ENCODE results near the gene PPARG. TPM values are rescaled to one million over a fixed set of nuclear protein-coding genes. Genes with fewer than 3 reads are reported as not detected.

PPARG gene
- total and polyA plus RNA-seq, 2 donors = 18.6 to 62.9 TPM

DNA sequence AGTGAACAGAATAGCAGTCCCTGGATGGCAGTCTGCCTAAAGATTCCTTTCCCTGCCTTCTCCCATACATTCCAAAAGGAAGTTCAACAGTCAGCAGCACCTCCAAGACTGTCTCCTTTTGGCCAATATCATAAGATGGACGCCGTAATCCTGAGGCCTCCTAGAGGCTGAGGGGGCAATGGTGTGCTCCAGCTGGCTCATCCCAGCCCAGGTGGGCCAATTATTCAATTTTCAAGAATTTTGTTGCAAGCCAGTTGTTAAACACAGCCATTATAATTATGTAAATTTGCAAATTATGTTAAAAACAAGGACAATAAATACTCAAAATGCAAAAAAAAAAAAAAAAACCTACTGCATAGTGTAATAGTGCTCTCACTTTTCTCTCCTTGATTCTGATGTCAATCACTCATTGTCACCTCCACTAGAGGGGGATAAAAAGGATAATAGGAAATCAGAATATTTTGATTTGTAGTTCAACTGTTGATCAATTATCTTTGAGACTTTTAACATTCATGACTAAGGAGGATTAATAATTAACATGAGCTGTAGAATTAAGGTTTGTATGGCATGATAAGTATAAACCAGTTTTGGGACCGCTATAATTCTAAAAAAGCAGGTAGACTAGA is 40.1 kb downstream of the PPARG start:
- no peak for DNase-seq (ENCODE audit: extremely low spot score)
- no peak overlapping the region for H3K4me3 ChIP-seq (ENCODE audit: low read depth, low read length)
- 66% methylated on average over 3 of the region's 3 CpGs for WGBS
- no peak overlapping the region for H3K27ac ChIP-seq (ENCODE audit: low read depth)
- no peaks in the 10 kb centered on the region for H3K4me1 ChIP-seq (ENCODE audit: insufficient read depth)
- no peaks in the 10 kb centered on the region for H3K36me3 ChIP-seq (ENCODE audit: insufficient read depth)

DNA sequence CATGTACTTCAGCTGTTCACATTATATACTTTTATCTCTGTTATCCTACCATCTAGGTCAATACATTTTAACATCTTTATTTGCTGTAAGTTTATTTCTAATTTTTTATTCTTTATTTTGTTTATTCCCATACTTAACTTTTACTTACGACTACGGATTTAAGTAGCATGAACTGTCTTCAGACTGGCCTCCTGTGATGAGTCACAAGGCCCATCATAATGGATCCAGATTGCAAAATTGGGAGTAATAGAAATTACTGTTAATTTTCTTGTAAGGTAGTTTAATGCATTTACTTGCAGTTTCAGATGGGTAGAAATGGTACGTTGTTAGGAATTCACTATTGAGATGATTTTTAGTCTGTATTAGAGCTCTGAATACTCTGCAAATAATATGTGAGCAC is 45.9 kb downstream of the PPARG start:
- DNase-seq (ENCODE audit: extremely low spot score) = no peak
- WGBS = 83% methylated on average over 3 of the region's 3 CpGs
- Histone ChIP-seq H3K4me1 (ENCODE audit: insufficient read depth) (no peaks in the 10 kb centered on the region), H3K36me3 (ENCODE audit: insufficient read depth) (peaks cover 2% of the 10 kb centered on the region), H3K4me3 (ENCODE audit: low read depth, low read length) (no peak overlapping the region), H3K27ac (ENCODE audit: low read depth) (no peak overlapping the region)

DNA sequence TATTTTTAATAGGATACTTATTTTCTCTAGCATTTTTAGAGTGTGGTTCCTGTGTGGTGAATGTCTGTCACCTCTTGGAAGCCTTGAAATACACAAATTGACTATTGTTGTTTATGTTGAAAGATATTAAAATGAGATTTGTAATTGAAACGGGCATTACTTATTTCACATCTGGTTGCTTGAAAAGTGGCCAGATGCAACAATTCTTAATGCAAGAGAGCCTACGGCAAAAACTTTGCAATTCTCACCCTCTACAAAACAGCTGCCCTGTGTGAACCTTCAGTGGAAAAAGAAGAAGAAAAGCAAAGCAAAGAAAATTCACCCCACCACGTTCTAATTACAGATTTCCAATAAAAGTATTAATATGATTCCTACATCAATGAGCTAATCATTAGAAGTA is 46.6 kb downstream of the PPARG start:
- DNase-seq (ENCODE audit: extremely low spot score) = no peak
- Histone ChIP-seq H3K27ac (ENCODE audit: low read depth) (no peak overlapping the region), H3K4me1 (ENCODE audit: insufficient read depth) (no peaks in the 10 kb centered on the region), H3K4me3 (ENCODE audit: low read depth, low read length) (no peak overlapping the region), H3K36me3 (ENCODE audit: insufficient read depth) (peaks cover 2% of the 10 kb centered on the region)
- 73% methylated on average over 3 of the region's 3 CpGs for WGBS

DNA sequence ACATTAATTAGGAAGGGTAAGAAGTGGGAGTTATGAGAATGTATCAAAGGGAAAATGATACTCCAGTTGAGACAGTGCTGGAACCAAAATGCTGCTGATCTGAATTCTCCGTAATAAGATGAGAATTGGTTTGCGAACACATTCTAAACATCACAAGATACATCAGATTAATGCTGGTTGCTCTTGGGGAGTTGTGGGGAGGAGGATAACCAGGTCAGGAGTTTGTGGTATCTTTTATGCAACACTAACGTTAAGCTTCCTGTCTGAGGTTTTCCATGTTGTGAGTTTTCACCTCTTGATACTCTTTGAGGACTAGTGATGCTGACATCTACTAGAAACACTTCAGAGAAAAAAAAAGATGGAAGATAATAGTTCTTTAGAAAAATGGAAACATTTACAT is 47.2 kb downstream of the PPARG start:
- no peak for DNase-seq (ENCODE audit: extremely low spot score)
- Histone ChIP-seq H3K36me3 (ENCODE audit: insufficient read depth) (peaks cover 2% of the 10 kb centered on the region), H3K4me1 (ENCODE audit: insufficient read depth) (no peaks in the 10 kb centered on the region), H3K27ac (ENCODE audit: low read depth) (no peak overlapping the region), H3K4me3 (ENCODE audit: low read depth, low read length) (no peak overlapping the region)
- WGBS = 67% methylated on average over 3 of the region's 3 CpGs

DNA sequence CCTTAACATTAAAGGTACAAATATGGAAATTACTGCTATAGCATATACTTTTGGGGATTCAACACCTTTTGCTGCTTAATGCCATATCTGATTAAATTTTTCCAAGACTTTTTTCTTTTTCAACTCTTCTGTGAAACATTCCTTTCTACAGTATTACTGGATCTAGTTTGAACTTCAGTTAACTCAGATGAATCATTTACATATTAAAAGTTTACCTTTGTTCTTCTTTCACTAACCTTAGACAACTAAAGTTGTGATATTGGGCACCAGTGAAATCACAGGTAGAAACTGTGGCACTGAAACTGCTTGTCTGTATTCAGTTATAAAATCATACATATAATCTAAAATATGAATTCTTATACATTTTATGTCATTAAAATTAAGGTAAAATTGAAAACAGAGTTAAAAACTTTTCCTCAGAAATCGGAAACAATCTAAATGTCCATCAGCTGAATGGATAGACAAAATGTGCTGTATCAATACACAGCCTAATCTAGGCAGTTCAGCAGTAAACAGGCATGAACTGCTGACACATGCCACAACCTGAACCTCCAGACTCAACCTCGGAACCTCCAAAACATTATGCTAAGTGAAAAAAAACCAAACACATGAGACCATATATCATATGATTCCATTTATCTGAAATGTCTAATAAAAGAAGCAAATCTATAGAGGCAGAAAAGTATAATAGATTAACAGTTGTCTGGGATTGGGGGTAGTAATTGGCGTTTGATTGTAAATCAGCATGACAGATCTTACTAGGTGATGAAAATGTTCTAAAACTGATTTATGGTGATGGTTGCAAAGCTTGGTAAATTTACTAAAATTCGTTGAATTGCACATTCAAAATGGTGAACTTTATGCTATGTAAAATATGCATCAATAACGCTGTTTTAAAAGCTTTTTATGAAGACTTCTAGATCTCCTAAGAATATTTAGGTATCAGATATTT is 50.0 kb downstream of the PPARG start:
- DNase-seq (ENCODE audit: extremely low spot score) = no peak
- Histone ChIP-seq H3K4me3 (ENCODE audit: low read depth, low read length) (no peak overlapping the region), H3K27ac (ENCODE audit: low read depth) (no peak overlapping the region), H3K4me1 (ENCODE audit: insufficient read depth) (no peaks in the 10 kb centered on the region), H3K36me3 (ENCODE audit: insufficient read depth) (peaks cover 2% of the 10 kb centered on the region)
- 73% methylated on average over 5 of the region's 5 CpGs for WGBS

- 81% methylated on average over 5 of the region's 5 CpGs for whole genome bisulfite sequencing
- DNase-seq (ENCODE audit: extremely low spot score) = no peak
- no peak overlapping the region for H3K27ac ChIP-seq (ENCODE audit: low read depth)
- H3K4me3 ChIP-seq (ENCODE audit: low read depth, low read length) = no peak overlapping the region
- no peaks in the 10 kb centered on the region for H3K4me1 ChIP-seq (ENCODE audit: insufficient read depth)
- H3K36me3 ChIP-seq (ENCODE audit: insufficient read depth) = peaks cover 2% of the 10 kb centered on the region
These were observed 51.0 kb downstream of the PPARG start for GRCh38 chr3:12339701-12340480.

DNA sequence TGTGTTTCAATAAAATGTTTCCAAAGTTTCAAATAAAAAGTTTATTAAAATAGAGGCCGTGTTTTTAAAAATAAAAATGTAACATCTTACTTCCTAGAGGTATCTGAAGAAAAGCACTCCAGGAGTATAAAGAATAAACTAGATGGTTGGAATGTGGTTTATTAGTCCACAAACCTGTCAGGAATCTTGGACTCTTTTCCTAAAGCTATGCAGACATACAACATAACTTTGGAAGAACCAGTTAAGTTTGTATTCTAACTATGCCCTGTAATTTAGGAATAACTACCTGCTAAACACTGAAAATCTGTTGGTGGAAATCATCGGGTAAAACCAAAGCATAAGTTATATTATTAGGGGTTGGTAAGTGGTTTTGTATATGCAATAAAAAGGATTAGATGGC is 51.6 kb downstream of the PPARG start:
- no peak for DNase-seq (ENCODE audit: extremely low spot score)
- H3K4me3 ChIP-seq (ENCODE audit: low read depth, low read length) = no peak overlapping the region
- no peak overlapping the region for H3K27ac ChIP-seq (ENCODE audit: low read depth)
- no peaks in the 10 kb centered on the region for H3K4me1 ChIP-seq (ENCODE audit: insufficient read depth)
- 46% methylated on average over 2 of the region's 2 CpGs for WGBS
- peaks cover 2% of the 10 kb centered on the region for H3K36me3 ChIP-seq (ENCODE audit: insufficient read depth)

DNA sequence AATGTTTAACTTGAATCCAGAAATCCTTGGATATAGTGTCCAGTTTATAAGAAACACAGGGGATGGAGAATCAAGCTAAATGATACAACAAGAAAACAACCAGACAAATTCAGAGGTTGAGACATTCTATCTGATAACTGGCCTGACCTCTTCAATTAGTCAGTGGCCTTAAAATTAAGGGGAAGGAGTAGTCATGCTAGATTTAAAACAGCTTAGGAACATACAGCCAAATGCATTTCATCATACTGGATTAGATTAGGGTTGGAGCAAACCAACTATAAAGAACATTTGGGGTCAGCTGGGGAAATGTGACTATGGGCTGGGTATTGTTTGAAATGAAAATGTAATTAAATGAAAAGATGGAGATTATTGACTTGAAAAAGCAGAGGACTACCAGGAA is 53.3 kb downstream of the PPARG start:
- Histone ChIP-seq H3K4me3 (ENCODE audit: low read depth, low read length) (no peak overlapping the region), H3K27ac (ENCODE audit: low read depth) (no peak overlapping the region), H3K36me3 (ENCODE audit: insufficient read depth) (peaks cover 2% of the 10 kb centered on the region), H3K4me1 (ENCODE audit: insufficient read depth) (no peaks in the 10 kb centered on the region)
- no peak for DNase-seq (ENCODE audit: extremely low spot score)

DNA sequence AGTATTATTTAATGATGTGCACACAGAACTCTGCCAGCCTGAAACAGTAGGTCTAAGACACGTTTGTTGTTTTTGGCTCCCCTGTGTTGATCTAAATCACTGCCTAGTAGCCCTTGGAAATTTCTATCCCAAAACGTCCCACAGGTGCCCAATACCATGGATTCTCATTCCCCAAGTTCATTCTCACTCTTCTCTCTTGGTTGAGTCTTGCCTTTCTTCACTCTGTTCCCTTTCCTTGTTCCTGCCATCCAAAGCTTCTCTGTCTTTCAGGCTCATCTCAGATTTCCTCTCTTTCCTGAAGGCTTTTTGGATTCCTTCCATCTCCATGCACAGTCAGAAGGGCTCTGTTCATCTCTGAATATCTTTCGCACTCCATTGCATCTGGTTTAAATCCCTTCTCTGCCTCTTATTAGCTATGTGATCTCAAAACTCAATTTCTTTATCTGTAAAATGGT is 54.2 kb downstream of the PPARG start:
- no peak for DNase-seq (ENCODE audit: extremely low spot score)
- no peak overlapping the region for H3K4me3 ChIP-seq (ENCODE audit: low read depth, low read length)
- H3K36me3 ChIP-seq (ENCODE audit: insufficient read depth) = no peaks in the 10 kb centered on the region
- no peak overlapping the region for H3K27ac ChIP-seq (ENCODE audit: low read depth)
- WGBS = 40% methylated on average over 3 of the region's 3 CpGs
- no peaks in the 10 kb centered on the region for H3K4me1 ChIP-seq (ENCODE audit: insufficient read depth)

- no peak overlapping the region for H3K27ac ChIP-seq (ENCODE audit: low read depth)
- WGBS = 66% methylated on average over 5 of the region's 5 CpGs
- no peak overlapping the region for H3K4me3 ChIP-seq (ENCODE audit: low read depth, low read length)
- H3K36me3 ChIP-seq (ENCODE audit: insufficient read depth) = no peaks in the 10 kb centered on the region
- no peak for DNase-seq (ENCODE audit: extremely low spot score)
- no peaks in the 10 kb centered on the region for H3K4me1 ChIP-seq (ENCODE audit: insufficient read depth)
These were observed 56.3 kb downstream of the PPARG start for GRCh38 chr3:12345141-12345561.

DNA sequence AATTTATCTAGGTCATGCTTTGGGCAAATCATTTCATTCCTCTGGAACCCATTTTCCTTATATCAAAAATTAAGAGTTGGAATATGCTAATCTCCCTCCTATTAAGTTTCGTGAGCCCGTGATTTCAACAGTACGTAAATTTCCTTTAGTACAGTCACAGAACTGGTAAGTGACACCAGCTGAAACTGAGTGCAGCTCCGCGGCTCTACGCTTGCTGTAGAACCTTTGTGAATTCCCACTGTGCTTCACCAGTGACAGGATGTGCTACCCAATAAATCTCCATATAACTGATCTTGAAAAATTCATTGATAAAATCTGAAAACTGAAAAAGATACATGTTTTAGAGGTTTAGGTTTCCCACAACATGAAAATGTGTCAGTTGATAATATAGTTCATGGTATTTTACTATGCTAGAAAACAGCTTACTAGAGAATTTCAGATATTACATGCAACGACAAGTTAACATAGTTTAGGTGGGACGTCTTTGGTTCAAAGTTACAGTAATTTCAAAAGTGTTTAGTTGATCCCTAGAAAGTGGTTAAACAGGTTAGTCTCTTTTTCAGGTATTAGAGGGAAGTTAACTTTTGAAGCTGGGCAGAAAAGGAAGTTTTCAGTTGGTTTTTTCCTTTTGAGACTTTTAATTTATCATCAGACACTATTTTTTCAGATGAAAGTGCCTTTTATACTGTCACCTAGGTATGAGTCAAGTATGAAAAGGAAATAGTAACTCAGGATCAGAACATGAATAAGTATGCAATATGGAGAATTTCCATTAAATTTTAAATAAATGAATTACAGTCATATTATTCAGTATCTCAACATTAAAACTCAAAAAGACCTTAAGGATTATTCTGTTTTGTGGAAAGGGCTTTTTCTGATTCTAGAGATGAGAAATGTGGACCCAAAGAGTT is 57.0 kb downstream of the PPARG start:
- DNase-seq (ENCODE audit: extremely low spot score) = no peak
- WGBS = 54% methylated on average over 8 of the region's 8 CpGs
- Histone ChIP-seq H3K4me1 (ENCODE audit: insufficient read depth) (no peaks in the 10 kb centered on the region), H3K27ac (ENCODE audit: low read depth) (no peak overlapping the region), H3K4me3 (ENCODE audit: low read depth, low read length) (no peak overlapping the region), H3K36me3 (ENCODE audit: insufficient read depth) (no peaks in the 10 kb centered on the region)

DNA sequence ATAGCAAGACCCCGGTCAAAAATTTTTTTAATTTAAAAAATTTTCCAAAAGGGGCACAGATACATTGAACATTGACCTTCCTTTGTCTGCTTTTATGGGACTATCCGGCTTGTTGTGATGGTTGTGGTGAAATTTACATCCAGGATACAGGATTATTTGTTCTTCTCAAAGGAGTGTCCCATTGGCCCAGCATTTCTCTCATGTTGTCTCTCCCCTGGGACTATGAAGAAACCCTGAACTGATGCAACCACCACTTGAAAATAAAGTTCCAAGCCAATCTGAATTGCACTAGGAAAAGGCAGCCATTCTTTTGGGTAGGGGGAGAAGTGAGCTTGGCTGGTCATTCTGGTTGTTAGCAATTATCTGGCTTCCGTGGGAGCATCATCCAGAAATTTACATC is 58.4 kb downstream of the PPARG start:
- Histone ChIP-seq H3K4me3 (ENCODE audit: low read depth, low read length) (no peak overlapping the region), H3K36me3 (ENCODE audit: insufficient read depth) (no peaks in the 10 kb centered on the region), H3K27ac (ENCODE audit: low read depth) (no peak overlapping the region), H3K4me1 (ENCODE audit: insufficient read depth) (no peaks in the 10 kb centered on the region)
- WGBS = 84% methylated on average over 3 of the region's 3 CpGs
- no peak for DNase-seq (ENCODE audit: extremely low spot score)

All from urinary bladder (tissue), 4 donors.